Cardiac septum (tissue), 1 donor: ENCODE results near the gene FKBP15. TPM values are rescaled to one million over a fixed set of nuclear protein-coding genes. Genes with fewer than 3 reads are reported as not detected.
"Not testable (repeated sequence)": the region's sequence is repeated elsewhere in the genome, so short reads cannot be mapped to it uniquely, and the experiment has no call there.

Experiments
- DNase-seq: peaks from one replicate; pipeline ENCODE4 v3.0.0-alpha.2; 2020; ENCODE audit warnings: low spot score
- intact Hi-C: fragments of 100-400 bp; cut with DNase I; formaldehyde crosslinking; loops from one replicate; pipeline ENCODE4 v1.14.0; 2022
- total RNA-seq: library from RNA; stranded (reverse); fragmentation: NEBNext Ultra II Directional; extraction: Animal tissue kit (Norgen Biotek cat#: 25700); gene quantifications from one replicate; pipeline ENCODE4 v1.2.1, GENCODE V29; 2021
- donor health status: DM: no; HTN: no; CAD: no.

FKBP15 gene
- total RNA-seq, 1 donor from 2014 or later = 17.9 TPM

GRCh38 chr9:113238202-113238858 lies 17.3 kb upstream of the FKBP15 start:
- intact Hi-C loops = no loop called here
- DNase-seq = no peak

DNA sequence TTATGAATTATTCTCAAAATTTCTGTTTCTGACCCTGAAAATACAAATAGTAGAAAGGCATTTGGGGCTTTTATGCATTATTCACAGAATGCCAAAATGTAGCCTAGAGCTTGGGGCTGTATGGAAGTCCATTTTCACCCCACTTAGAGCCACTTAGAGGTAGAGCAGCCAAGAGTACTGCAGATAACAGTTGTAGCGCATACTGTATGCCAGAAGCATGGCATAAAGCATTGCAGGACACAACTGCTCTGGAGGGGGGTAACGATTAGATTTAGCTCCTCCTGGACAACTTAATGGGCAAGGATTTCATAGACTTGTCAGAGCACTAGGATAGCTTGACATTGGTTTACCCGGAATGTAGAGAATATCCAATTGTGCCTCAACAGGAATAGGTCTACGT lies 15.9 kb upstream of the FKBP15 start:
- intact Hi-C loops = no loop called here
- DNase-seq = no peak

DNA sequence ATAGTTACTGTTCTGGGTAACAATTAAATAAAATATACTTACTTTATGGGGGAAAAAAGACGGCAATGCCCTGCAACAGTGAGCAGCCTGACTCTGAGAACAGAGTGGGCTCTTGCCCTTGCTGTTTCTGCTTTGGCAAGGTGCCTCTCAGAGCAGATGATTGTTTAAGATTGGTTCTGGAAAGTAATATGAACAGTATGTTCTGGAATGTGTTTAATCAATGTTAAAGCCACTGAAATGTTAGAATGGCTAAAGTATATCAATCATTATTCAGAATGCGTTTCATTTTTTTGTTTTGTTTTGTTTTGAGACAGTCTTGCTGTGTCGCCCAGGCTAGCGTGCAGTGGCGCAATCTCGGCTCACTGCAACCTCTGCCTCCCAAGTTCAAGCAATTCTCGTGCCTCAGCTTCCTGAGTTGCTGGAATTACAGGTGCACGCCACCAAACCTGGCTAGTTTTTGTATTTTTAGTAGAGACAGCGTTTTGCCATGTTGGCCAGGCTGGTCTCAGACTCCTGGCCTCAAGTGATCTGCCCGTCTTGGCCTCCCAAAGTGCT lies 14.7 kb upstream of the FKBP15 start:
- DNase-seq, intact Hi-C loops: not testable (repeated sequence)

DNA sequence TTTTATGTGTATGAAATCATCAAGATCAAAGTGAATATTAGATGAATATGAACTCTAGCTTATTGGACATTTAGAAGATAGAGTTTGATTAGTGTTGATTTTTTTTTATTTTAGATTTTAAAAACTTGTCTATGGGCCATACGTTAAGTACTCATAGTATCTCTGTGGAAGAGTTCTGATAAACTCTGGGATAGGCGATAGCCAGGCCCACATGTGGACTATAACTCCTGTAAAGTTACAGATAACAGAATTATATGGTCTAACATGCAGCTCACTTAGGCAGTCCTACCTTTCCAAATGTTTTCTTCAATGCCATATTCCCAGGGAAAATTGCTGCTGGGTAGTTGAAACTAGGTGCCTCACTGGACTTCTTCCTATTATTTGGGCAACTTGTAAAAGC lies 10.6 kb upstream of the FKBP15 start:
- intact Hi-C loops = no loop called here
- DNase-seq = no peak

DNA sequence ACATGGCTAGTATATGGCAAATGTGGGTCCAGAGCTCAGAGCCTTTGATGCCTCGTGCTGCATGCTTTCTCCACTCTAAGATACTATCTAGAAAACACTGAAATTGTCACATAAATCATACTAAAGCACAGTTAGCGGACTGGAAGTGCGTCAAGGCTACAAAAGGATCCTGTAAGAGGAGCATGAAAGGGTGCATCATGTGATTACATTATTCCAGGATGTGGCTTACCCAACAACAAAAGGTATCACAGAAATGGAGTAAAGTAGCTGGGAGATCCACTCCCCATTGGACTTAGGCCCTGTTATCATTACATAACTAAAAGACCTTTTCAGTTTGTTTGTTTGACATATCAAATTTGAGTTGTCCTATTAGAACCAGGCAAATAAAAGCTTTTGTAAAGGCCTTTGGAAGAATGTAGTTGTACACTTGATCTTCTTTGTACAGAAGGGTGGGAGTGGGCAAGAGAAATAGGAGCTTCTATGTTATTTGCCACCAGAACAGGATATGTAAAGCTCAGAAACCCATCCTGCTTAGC lies 7.1 kb upstream of the FKBP15 start:
- intact Hi-C loops = no loop called here

GRCh38 chr9:113227436-113227835 lies 6.4 kb upstream of the FKBP15 start:
- intact Hi-C loops = no loop called here
- no peak for DNase-seq

More for the DNA sequence above, 7.1 kb upstream of the FKBP15 start:
- no peak for DNase-seq

DNA sequence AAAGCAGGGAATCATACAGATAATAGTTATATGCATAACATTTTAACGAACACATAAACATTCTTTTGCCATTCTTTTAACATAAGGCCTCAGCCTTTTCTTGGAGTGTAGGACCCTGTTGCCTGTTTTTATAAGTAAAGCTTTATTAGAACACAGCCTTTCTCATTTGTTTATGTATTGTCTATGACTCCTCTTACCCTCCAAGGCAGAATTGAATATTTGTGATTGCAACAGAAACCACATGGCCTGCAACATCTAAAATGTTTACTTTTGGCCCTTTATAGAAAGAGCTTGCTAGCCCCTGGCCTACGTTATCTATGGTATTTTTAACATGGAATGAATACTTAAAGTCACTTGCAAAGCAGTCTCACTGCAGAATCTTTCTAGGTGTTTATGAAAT lies 2.9 kb upstream of the FKBP15 start:
- no peak for DNase-seq
- intact Hi-C loops = no loop called here

DNA sequence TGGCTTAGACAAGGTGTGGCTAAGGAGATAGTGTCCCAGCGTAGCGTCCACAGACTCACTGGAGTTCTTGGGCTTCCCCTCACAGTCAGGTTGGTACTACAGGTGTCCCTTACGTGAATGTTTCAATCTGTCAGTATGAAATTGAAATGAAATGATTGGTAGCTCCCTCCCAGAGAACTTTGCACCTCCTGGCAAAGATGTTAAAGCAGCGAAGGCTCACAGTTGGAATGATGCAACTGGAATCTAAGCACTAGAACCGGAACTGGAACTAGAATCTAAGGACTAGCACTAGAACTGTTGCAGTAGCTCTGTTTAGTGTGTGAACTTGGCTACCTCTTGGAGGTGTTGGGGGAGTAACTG lies 1.4 kb upstream of the FKBP15 start:
- no peak for DNase-seq
- intact Hi-C loops = no loop called here

GRCh38 chr9:113221800-113222481 lies 864 bp upstream of the FKBP15 start:
- DNase-seq = peak; percentile 76
- intact Hi-C loops = loop anchor here (2.0 kb wide), 2 partner anchors 53 to 189 kb away; partner anchors contain the start of genes C9orf43, CDC26, POLE3 and PRPF4

GRCh38 chr9:113220467-113221002 lies 542 bp downstream of the FKBP15 start:
- no peak for DNase-seq
- intact Hi-C loops = loop anchor here (2.0 kb wide), 2 partner anchors 54 to 190 kb away; partner anchors contain the start of genes C9orf43, CDC26, POLE3 and PRPF4

DNA sequence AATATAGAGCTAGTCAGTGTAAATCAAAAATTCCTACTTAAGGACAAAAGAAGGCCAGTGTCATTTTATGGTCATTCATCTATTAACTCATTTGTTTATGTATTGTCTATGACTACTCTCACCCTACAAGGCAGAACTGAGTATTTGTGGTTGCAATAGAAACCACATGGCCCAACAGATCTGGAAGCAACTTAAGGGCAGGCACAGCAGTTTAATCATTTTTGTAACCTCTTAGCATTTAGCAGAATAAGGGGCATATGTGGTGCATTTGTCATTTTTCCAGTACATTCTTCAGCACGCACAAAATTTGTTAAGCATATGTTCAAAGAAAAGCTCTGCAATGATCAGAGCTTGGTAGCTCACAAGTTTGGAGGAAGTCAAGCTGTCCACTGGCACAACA lies 1.1 kb downstream of the FKBP15 start:
- DNase-seq = no peak
- intact Hi-C loops = loop anchor here (2.0 kb wide), 2 partner anchors 55 to 191 kb away; partner anchors contain the start of genes C9orf43, CDC26, POLE3 and PRPF4

GRCh38 chr9:113219186-113219936 lies 1.7 kb downstream of the FKBP15 start:
- DNase-seq = no peak
- intact Hi-C loops = no loop called here

GRCh38 chr9:113216406-113216805 lies 4.7 kb downstream of the FKBP15 start:
- intact Hi-C loops = no loop called here
- DNase-seq = no peak

GRCh38 chr9:113215132-113215531 lies 5.9 kb downstream of the FKBP15 start:
- intact Hi-C loops = no loop called here
- no peak for DNase-seq

GRCh38 chr9:113210815-113211214 lies 10.3 kb downstream of the FKBP15 start:
- DNase-seq = no peak
- intact Hi-C loops = no loop called here

GRCh38 chr9:113205861-113206260 lies 15.2 kb downstream of the FKBP15 start:
- intact Hi-C loops = no loop called here

GRCh38 chr9:113205432-113205831 lies 15.6 kb downstream of the FKBP15 start:
- intact Hi-C loops = no loop called here
- DNase-seq = no peak

More at GRCh38 chr9:113205861-113206260, 15.2 kb downstream of the FKBP15 start:
- no peak for DNase-seq

DNA sequence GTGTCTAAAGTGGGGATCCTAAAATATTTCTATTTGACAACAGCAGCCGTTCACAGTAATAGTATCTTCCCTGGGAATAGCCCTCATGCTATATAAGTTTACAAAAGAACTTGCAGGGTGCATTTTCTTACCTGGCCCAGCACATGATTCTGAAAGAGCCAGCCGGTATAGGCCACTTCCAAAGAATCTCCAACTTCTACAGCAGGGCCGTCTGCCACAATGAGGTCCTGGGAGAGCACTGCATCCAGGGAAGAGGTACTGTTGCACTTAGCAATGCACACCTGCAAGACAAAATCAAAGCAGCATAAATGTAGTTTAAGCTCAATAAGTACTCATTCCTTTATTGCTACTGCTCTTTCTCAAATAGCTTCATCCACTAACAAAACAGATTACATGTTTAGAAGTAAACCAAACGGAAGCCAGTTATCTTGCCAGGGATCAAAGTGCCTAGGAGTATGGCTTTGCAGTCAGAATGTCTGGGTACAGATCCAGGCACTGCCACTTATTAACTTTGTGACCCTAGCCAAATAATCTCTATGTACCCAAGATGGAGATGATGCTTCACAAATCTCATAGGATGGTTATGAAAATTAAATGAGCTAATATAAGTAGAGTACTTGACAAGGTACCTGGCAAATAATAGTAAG lies 21.3 kb downstream of the FKBP15 start:
- no peak for DNase-seq
- intact Hi-C loops = no loop called here

DNA sequence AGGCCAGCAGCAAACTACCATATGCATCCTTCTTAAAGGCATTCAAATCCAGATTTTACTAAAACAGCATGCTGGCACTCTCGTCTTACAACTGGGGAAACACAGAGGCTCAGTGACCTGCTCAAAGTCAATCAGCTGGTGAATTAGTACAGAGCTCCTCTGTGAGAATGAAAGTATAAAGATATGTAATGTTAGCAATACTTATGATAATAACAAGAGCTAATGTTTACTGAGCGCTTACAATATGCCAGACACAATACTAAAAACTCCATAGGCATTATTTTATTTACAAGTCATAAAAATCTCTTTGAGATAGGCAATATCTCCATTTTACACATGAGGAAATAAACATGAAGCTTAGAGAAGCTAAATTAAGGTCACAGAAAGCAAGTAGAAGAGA lies 28.6 kb downstream of the FKBP15 start:
- no peak for DNase-seq
- intact Hi-C loops = no loop called here
